Fibroblast of skin of left quadriceps (primary cell): ENCODE measurements around the gene ARID5A.

ENCODE experiments used
- DNase-seq, 2 experiments: peaks; one replicate each; pipeline ENCODE4 v3.0.0-alpha.2; 2013; ENCODE audit warnings: low read depth in 2 of 2

The ARID5A gene

GRCh38 chr2:96528006-96528699 lies 8.4 kb upstream of the ARID5A start:
- no peak for DNase-seq

DNA sequence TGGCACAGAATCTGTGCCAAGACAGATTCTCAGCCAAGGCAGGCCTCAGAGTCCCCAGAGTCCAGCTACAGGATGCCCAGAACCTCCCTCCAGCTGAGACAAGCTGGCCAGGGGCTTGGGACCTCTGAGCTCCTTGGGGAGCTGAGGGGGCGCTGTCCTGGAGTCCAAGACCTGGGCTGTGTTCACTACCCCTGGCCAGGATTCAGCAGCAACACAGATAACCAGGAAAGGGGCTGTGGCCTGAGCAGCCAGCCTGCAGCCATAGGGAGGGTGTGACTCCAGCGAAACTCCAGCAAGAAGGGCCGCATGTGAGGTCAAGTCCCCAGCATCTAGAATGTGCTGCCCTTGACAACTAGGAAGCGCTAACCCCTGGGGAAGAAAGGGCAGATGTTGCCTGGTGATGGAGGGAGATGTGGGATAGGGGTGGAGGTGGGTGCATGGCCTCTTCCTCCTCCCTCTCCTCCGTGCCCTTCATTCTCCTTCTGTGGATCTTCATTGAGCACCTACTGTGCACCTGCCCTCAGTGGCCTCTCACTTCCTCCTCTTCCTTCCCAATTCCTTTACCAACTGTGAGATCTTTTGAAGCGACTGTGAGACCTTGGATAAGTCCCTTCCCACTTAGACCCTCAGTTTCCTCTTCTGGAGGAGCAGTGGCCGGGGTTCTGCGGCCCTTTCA lies 7.7 kb upstream of the ARID5A start:
- DNase-seq, result no peak

DNA sequence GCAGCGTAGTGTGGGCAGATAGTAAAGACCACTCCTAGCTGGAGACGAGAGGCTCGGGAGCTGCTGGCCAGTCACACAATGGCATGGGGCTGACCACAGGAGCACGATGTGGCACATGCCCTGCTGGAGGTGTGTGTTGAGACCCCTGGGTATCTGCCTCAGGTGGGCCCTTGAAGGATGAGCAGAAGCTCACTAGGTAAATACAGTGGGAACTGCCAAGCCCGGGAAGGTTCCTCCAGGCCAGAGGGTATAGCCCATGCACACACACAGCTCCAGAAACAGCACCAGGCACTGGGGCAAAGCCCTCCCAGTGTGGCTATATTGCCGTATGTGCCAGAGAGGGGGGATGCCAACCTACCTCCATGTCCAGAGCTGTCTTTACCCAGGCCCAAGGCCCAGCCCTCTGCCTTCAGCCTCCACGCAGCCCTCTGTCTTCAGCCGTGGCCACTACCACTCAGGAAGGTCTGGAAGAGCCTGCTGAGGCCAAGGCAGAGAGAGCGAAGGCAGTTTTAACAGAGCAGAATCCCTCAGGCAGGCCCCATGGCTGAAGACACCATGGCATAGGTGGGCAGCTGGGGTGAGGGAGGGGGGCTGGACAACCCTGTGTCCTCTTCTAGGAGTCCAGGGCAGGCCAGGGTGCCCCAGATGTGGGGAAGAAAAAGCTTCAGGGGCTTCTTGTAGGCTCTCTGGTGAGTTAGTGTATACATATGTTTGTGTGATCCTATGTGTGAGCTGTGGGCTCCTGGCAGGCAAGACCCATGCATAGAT lies 7.0 kb upstream of the ARID5A start:
- DNase-seq, result no peak

GRCh38 chr2:96530144-96530430 lies 6.5 kb upstream of the ARID5A start:
- DNase-seq, result no peak

DNA sequence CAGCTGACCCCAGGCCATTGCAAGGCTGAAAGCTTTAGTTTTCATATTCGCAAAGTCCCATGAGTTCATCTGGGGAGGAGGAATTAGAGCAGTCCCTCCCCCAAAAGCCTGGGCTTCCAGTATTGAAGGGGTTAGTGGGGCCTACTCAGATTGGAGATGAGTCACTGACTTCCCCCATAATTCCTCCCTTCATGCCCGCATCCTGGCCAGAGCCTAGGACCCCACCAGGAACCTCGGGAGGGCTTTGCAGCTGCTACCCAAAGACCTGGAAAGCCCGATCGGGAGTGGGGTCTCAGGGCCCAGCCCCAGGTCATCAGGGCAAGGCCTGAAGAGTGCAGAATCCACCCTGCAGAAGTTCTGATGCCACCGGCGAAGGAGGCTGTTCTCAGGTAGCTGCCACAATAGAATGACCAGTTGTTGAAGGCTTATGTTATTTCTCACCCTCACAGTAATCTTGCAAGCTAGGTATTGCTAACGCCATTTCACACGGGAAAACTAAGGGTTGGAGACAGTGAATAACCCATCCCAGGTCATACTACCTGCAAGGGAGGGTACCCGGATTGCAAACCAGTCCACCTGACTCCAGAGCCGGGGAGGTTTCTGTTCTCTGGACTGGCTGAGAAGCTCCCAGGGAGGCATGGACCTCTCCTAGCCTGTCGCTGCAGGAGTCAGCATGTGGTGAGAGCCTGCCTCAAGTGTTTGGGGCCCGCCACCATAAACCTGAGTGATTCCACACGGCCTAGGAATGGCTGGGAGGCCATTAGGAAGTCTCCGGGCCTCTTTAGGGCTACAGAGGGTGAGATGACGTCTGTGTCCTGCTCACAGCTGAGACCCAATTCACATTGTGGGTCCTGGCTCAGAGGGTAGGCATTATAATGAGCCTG lies 5.8 kb upstream of the ARID5A start:
- DNase-seq, result no peak

DNA sequence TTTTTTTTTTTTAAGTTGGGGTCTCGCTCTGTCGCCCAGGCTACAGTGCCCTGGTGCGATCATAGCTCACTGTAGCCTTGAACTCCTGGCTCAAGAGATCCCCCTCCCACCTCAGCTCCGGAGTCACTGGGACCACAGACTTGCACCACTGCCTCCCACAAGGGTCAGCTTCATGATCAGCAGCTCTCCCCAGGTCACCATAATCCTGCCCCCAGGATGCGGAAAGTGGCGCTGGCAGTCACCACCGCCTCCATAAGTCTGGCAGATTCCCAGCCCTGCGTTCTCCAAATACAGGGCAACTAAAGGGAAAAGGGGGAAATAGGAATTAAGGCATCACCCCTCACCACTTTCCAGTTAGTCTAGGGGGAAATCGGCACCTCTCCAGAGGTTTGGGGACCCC lies 5.2 kb upstream of the ARID5A start:
- no peak for DNase-seq

- peak; percentile 100 for DNase-seq
Measured at GRCh38 chr2:96531872-96532505, 4.6 kb upstream of the ARID5A start.

- DNase-seq, result no peak
Measured at GRCh38 chr2:96532641-96533291, 3.8 kb upstream of the ARID5A start.

- no peak for DNase-seq
Measured at GRCh38 chr2:96533292-96534073, 3.1 kb upstream of the ARID5A start.

- no peak for DNase-seq
Measured at GRCh38 chr2:96534141-96534540, 2.4 kb upstream of the ARID5A start.

- DNase-seq, result no peak
Measured at GRCh38 chr2:96534701-96535181, 1.8 kb upstream of the ARID5A start.

DNA sequence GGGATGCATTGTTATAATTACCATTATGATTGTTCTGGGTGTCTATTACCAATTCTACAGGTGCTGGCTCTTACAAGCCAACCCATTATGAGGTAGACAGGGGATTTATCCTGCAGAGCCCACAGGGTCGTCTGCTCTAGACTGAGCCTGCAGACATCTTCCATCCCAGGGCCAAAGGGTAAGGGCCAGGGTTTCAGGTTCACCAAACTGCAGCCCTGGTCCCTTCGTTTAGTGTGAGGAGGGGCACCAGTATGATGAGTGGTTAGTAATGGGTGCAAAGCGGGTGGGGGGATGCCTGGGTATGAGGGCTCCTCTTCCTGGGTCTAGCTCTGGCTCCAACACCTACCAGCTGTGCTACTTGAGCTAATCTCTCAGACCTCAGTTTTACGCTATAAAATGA lies 1.2 kb upstream of the ARID5A start:
- DNase-seq, result no peak

GRCh38 chr2:96537066-96537733 lies 648 bp downstream of the ARID5A start:
- DNase-seq, result no peak

- DNase-seq, result no peak
Measured at GRCh38 chr2:96537734-96538486, 1.4 kb downstream of the ARID5A start.

DNA sequence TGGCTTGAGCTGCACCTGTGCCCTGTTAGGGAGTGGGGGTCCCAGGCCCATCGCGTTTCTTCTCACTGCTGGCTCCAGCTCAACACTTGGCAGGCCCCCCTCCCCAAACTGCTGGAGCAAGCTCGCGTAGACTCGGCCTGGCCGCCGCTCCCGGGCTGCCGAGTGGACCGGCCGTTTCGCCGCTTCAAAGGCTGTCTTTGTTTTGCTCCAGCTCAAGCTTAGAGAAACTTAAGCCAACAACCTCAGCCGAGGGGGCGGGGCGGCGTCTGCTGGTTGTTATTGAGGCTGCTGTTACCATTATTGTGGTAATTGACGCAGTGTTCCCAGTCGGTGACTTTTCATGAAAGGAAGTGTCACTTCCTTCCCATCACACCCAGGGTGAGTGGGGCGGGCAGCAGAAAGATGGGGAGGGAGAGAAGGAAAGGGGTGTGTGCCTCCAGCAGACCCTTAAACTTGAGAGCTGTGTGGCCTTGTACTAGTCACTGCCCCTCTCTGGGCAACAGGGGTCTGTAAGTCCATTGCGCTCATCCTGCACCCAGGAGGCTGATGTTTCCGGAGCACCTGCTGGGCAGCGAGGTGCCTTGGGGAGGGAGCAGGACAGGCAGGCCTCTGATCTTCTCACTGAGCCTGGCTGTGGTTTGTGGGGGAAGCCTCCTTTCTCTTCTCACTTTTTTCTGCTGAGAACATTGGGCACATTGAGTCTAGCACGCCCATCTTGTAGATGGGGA lies 2.1 kb downstream of the ARID5A start:
- DNase-seq, result no peak

DNA sequence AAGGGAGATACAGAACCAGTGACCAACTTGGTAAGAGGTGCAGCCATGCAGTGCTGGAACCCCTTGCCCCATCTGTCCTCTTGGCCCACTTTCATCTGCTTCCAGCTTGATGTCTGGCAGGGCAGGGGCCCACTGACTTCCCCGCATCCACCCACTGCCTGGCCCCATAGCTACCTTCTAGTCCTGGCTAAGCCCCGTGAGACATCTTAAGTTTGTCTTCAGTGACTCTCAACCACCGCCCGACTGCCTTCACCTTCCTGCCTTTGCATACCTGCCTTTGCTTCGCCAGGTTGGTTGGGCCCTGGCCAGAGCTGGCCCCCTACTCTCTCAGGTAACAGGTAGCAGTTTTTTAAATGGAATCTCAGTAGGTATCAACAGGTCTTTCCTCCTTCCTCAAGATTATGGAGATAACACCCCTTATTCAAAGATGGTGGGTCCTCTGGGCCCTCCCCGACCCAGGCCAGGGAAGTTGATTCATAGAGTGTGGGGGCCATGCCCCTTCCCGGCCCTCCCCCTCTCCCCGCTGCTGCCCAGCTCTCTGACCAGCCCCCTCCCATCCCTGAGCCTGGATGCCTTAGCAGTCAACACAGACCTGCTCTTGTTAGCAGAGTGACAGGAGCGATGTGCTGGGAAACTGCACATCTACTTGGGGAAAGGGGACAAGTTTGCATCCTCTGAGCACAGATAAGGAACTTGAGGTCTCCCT lies 2.8 kb downstream of the ARID5A start:
- no peak for DNase-seq

GRCh38 chr2:96540136-96540535 lies 3.6 kb downstream of the ARID5A start:
- no peak for DNase-seq
